Keratinocyte (primary cell): Measurements from ENCODE around the gene MICAL3. TPM values are rescaled to one million over a fixed set of nuclear protein-coding genes. Genes with fewer than 3 reads are reported as not detected.

Experiments used
- DNase-seq: peaks from one replicate; pipeline ENCODE4 v3.0.0-alpha.2; 2011; ENCODE audit warnings: low read depth, missing footprints, low spot score
- FAIRE-seq: peaks from 2 replicates; lab custom pipeline; 2011; peaks lifted over from hg19 to GRCh38; lab: Jason Lieb, UNC
- H2AFZ ChIP-seq: 2 replicates; pipeline ENCODE4 v1.6.0; 2012; ENCODE audit warnings: low read length, control low read depth, inconsistent platforms; ENCODE audit not compliant: control insufficient read depth
- H3K27ac ChIP-seq: 2 replicates; pipeline ENCODE4 v1.5.1; 2011; ENCODE audit warnings: low read length; ENCODE audit not compliant: control insufficient read depth, insufficient read depth
- H3K27me3 ChIP-seq: 3 replicates; pipeline ENCODE4 v1.6.0; 2011; ENCODE audit warnings: low read length; ENCODE audit not compliant: control insufficient read depth, insufficient read depth; ENCODE audit errors: extremely low read depth
- H3K36me3 ChIP-seq, 2 experiments: 2 replicates in 1 of 2; 3 replicates in 1 of 2; pipeline ENCODE4 v1.5.1; 2011; ENCODE audit warnings: low read length in 2 of 2, mild to moderate bottlenecking in 1 of 2; ENCODE audit not compliant: control insufficient read depth in 2 of 2, insufficient read depth in 2 of 2; ENCODE audit errors: extremely low read depth in 1 of 2
- H3K4me1 ChIP-seq: 3 replicates; pipeline ENCODE4 v1.5.1; 2011; ENCODE audit warnings: low read length; ENCODE audit not compliant: control insufficient read depth, insufficient read depth; ENCODE audit errors: extremely low read depth
- H3K4me2 ChIP-seq: 3 replicates; pipeline ENCODE4 v1.6.0; 2011; ENCODE audit warnings: low read depth, low read length; ENCODE audit not compliant: control insufficient read depth, insufficient read depth; ENCODE audit errors: extremely low read depth
- H3K4me3 ChIP-seq, 3 experiments: fragments of 200-600 bp in 1 of 3; sonication (generic) in 1 of 3; 2 replicates in 2 of 3; 3 replicates in 1 of 3; pipeline ENCODE4 v1.5.1; 2011 to 2016; ENCODE audit warnings: low read length in 3 of 3, mild to moderate bottlenecking in 3 of 3, control low read depth in 2 of 3, inconsistent platforms in 1 of 3, low read depth in 1 of 3, mixed read lengths in 1 of 3, mixed run types in 1 of 3, moderate library complexity in 1 of 3; ENCODE audit not compliant: control insufficient read depth in 2 of 3, insufficient read depth in 2 of 3; ENCODE audit errors: extremely low read depth in 1 of 3
- H3K79me2 ChIP-seq: 2 replicates; pipeline ENCODE4 v1.6.0; 2012; ENCODE audit warnings: low read length; ENCODE audit not compliant: control insufficient read depth, insufficient read depth
- H3K9ac ChIP-seq: 3 replicates; pipeline ENCODE4 v1.6.0; 2011; ENCODE audit warnings: low read length; ENCODE audit not compliant: control insufficient read depth, insufficient read depth; ENCODE audit errors: extremely low read depth
- H3K9me1 ChIP-seq: 3 replicates; pipeline ENCODE4 v1.6.0; 2011; ENCODE audit warnings: low read length; ENCODE audit not compliant: control insufficient read depth, insufficient read depth; ENCODE audit errors: extremely low read depth
- H3K9me3 ChIP-seq: 2 replicates; pipeline ENCODE4 v1.5.1; 2012; ENCODE audit warnings: low read depth, low read length; ENCODE audit not compliant: control insufficient read depth
- H4K20me1 ChIP-seq: 3 replicates; pipeline ENCODE4 v1.6.0; 2011; ENCODE audit warnings: low read length; ENCODE audit not compliant: control insufficient read depth, insufficient read depth; ENCODE audit errors: extremely low read depth
- CTCF ChIP-seq, 3 experiments: IDR thresholded peaks in 1 of 3; conservative IDR thresholded peaks in 1 of 3; optimal IDR thresholded peaks in 1 of 3; 2 replicates in 2 of 3; 3 replicates in 1 of 3; pipeline versions ENCODE3 to v1.5.1; 2011; ENCODE audit warnings: low read length in 3 of 3, mild to moderate bottlenecking in 3 of 3, moderate library complexity in 2 of 3, control low read depth in 1 of 3, inconsistent platforms in 1 of 3; ENCODE audit not compliant: insufficient read depth in 2 of 3; ENCODE audit errors: extremely low read depth in 1 of 3
- EZH2 ChIP-seq: IDR thresholded peaks from one replicate; pipeline ENCODE4 v1.6.1; 2012; ENCODE audit warnings: inconsistent platforms, mild to moderate bottlenecking, low read length, moderate library complexity
- dilution Hi-C: fragments of 300-500 bp; cut with MboI; formaldehyde crosslinking; loops from one replicate; pipeline ENCODE4 v1.7.0; 2020; ENCODE audit warnings: low sequenced_read_pairs; ENCODE audit not compliant: extremely low pct_ligation_motif_present
- polyA plus RNA-seq, 5 experiments: library from polyadenylated mRNA; depleted of rRNA in 3 of 5; stranded (reverse) in 3 of 5; stranded (forward) in 1 of 5; unstranded in 1 of 5; fragments of >200 nt; gene quantifications; 1 replicate in 1 of 5; 2 replicates in 3 of 5; 3 replicates in 1 of 5; pipeline versions ENCODE4 v1.2.1 to v1.2.3, GENCODE V29; 2011 to 2012; ENCODE audit warnings: missing spikeins in 2 of 5, low read depth in 1 of 5, low replicate concordance in 1 of 5

MICAL3 gene
- polyA plus RNA-seq, 1 donor (not counting 4 experiments of a cell fraction or from before 2014, with no cell fraction given) = 27.9 TPM

GRCh38 chr22:17814084-17814483 lies 210.3 kb downstream of the MICAL3 start:
- Histone ChIP-seq H4K20me1 (no peaks in the 10 kb centered on the region), H3K79me2 (no peaks in the 10 kb centered on the region), H3K4me2 (no peak overlapping the region), H3K9ac (no peak overlapping the region), H3K27ac (no peak overlapping the region), H3K9me1 (peaks cover 2% of the 10 kb centered on the region), H2AFZ (no peak overlapping the region), H3K9me3 (no peaks in the 10 kb centered on the region), H3K4me3 (no peak overlapping the region), H3K36me3 (peaks cover 34 to 50% of the 10 kb centered on the region in 2 experiments), H3K4me1 (no peaks in the 10 kb centered on the region), H3K27me3 (no peaks in the 10 kb centered on the region)
- FAIRE-seq (no peak), DNase-seq (no peak)
- no peak for TF ChIP-seq EZH2
- dilution Hi-C loops = no loop called here

GRCh38 chr22:17811119-17811518 lies 213.2 kb downstream of the MICAL3 start:
- dilution Hi-C loops = no loop called here
- H3K4me2 ChIP-seq = no peak overlapping the region
- no peaks in the 10 kb centered on the region for H3K27me3 ChIP-seq
- H3K4me1 ChIP-seq = no peaks in the 10 kb centered on the region
- H3K9me1 ChIP-seq = peaks cover 2% of the 10 kb centered on the region
- H3K27ac ChIP-seq = no peak overlapping the region
- H3K36me3 ChIP-seq = peaks cover 28 to 57% of the 10 kb centered on the region in 2 experiments
- TF ChIP-seq CTCF (optimal IDR thresholded peaks at IDR 0.05 in 1 of 3, IDR thresholded peaks at IDR 0.05 in 1 of 3, conservative IDR thresholded peaks at IDR 0.05 in 1 of 3; ENCODE audit: extremely low read depth in 1 of 3, insufficient read depth in 2 of 3, low read length in 3 of 3) (no peak), EZH2 (no peak)
- no peaks in the 10 kb centered on the region for H4K20me1 ChIP-seq
- FAIRE-seq (no peak), DNase-seq (no peak)
- H2AFZ ChIP-seq = no peak overlapping the region
- H3K79me2 ChIP-seq = no peaks in the 10 kb centered on the region
- no peaks in the 10 kb centered on the region for H3K9me3 ChIP-seq
- no peak overlapping the region for H3K9ac ChIP-seq
- no peak overlapping the region for H3K4me3 ChIP-seq

- H3K36me3 ChIP-seq = peaks cover 31 to 52% of the 10 kb centered on the region in 2 experiments
- FAIRE-seq = no peak
- dilution Hi-C loops = no loop called here
These were observed 213.7 kb downstream of the MICAL3 start for GRCh38 chr22:17810570-17811116.

More at GRCh38 chr22:17810570-17811116, 213.7 kb downstream of the MICAL3 start:
- Histone ChIP-seq H3K27ac (no peak overlapping the region), H3K9ac (no peak overlapping the region), H3K9me3 (no peaks in the 10 kb centered on the region), H4K20me1 (no peaks in the 10 kb centered on the region), H3K4me2 (no peak overlapping the region), H2AFZ (no peak overlapping the region), H3K4me3 (no peak overlapping the region), H3K79me2 (no peaks in the 10 kb centered on the region), H3K4me1 (no peaks in the 10 kb centered on the region), H3K9me1 (peaks cover 2% of the 10 kb centered on the region), H3K27me3 (no peaks in the 10 kb centered on the region)
- no peak for DNase-seq
- TF ChIP-seq EZH2 (no peak), CTCF (optimal IDR thresholded peaks at IDR 0.05 in 1 of 3, IDR thresholded peaks at IDR 0.05 in 1 of 3, conservative IDR thresholded peaks at IDR 0.05 in 1 of 3; ENCODE audit: extremely low read depth in 1 of 3, insufficient read depth in 2 of 3, low read length in 3 of 3) (no peak)
